K562 (cell line): ENCODE measurements around the gene VILL. TPM values are rescaled to one million over a fixed set of nuclear protein-coding genes. Genes with fewer than 3 reads are reported as not detected.
A peak's percentile ranks its signal among the peaks of the same experiment; 100 is the strongest.

Experiments
- BRD4 ChIP-seq: fragments of 200-600 bp; sonication (generic); IDR thresholded peaks from 2 replicates; pipeline ENCODE4 v1.6.1; 2017; ENCODE audit warnings: inconsistent platforms
- EGR1 ChIP-seq: fragments of 450-650 bp; conservative IDR thresholded peaks from 2 replicates; pipeline ENCODE4 v1.6.1; 2017; ENCODE audit warnings: mild to moderate bottlenecking
- FOXK1 ChIP-seq: sonication (generic); formaldehyde crosslinking; IDR thresholded peaks from 2 replicates; pipeline ENCODE4 v1.8.0; 2022; ENCODE audit warnings: missing genetic modification reagents, mild to moderate bottlenecking, borderline replicate concordance
- polyA plus RNA-seq, 8 experiments: library from polyadenylated mRNA; depleted of rRNA in 4 of 8; stranded (reverse) in 5 of 8; unstranded in 3 of 8; fragments of >200 nt; fragmentation: Nextera tagmentation in 2 of 8; fragmentation: Illumina TruSeq in 1 of 8; extraction: Ambion mirVana in 2 of 8; extraction: Trizol in 1 of 8; gene quantifications; 2 replicates each; pipeline versions ENCODE4 v1.2.1 to v1.2.3, GENCODE V29; 2011 to 2014; ENCODE audit warnings: inconsistent platforms in 1 of 8, missing spikeins in 1 of 8
- total RNA-seq, 7 experiments: library from RNA; depleted of rRNA in 6 of 7; stranded (reverse); fragments of >200 nt in 6 of 7; fragmentation: Illumina TruSeq in 2 of 7; extraction: Trizol in 2 of 7; gene quantifications; 2 replicates each; pipeline versions ENCODE4 v1.2.1 to v1.2.3, GENCODE V29; 2011 to 2021; ENCODE audit warnings: low replicate concordance in 1 of 7
- TF ChIP-seq, protein P1 (sequence below): sonication (generic); formaldehyde crosslinking; IDR thresholded peaks from 2 replicates; pipeline ENCODE4 v1.8.0; 2022; ENCODE audit warnings: mild to moderate bottlenecking, missing genetic modification reagents

The VILL gene
- total and polyA plus RNA-seq, 9 of the 15 experiments (the other 6 are each of a cell fraction or from before 2014, with no cell fraction given), result 0.11 to 16.0 (median 8.8) TPM

DNA sequence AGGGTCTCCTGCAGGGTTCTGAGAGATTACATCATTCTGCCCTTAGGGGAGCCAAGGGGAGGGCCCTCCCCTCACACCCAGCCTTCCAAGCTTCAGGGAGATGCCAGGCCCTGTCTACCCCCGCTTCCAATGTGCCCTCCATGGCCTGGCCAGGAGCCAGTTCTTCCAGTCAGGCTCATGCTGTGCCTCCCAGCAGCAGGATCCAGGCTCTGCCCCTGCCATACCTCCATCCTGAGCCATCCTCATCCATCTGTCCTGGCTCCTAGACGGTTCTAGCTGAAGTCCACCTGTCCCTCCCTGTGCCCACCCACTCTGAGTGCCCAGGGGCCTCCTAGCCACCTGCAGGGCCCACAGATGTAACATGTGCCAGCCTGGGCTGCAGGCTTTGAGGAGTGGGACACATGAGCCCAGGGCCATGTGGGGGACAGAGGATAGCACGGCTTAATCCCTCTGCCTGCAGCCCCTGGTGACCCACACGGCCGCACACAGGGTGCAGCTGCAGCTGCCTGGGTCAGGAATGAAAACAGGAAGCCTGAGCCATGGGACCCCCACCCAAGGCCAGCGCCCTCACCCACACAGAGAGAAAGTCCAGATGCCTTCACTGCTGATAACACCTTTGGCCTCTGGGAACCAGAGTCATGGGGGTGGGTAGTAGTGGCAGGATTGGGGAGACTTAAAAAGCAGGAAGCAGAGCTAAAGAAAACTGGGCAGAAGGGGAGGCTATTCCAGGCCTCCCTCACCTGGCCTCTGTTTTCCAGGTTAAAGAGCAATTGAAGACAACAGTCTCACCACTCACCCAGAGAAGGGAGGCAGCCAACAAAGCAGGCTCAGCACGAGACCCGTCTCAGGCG lies 27.1 kb downstream of the VILL start (continued):
- TF ChIP-seq, protein P1, sequence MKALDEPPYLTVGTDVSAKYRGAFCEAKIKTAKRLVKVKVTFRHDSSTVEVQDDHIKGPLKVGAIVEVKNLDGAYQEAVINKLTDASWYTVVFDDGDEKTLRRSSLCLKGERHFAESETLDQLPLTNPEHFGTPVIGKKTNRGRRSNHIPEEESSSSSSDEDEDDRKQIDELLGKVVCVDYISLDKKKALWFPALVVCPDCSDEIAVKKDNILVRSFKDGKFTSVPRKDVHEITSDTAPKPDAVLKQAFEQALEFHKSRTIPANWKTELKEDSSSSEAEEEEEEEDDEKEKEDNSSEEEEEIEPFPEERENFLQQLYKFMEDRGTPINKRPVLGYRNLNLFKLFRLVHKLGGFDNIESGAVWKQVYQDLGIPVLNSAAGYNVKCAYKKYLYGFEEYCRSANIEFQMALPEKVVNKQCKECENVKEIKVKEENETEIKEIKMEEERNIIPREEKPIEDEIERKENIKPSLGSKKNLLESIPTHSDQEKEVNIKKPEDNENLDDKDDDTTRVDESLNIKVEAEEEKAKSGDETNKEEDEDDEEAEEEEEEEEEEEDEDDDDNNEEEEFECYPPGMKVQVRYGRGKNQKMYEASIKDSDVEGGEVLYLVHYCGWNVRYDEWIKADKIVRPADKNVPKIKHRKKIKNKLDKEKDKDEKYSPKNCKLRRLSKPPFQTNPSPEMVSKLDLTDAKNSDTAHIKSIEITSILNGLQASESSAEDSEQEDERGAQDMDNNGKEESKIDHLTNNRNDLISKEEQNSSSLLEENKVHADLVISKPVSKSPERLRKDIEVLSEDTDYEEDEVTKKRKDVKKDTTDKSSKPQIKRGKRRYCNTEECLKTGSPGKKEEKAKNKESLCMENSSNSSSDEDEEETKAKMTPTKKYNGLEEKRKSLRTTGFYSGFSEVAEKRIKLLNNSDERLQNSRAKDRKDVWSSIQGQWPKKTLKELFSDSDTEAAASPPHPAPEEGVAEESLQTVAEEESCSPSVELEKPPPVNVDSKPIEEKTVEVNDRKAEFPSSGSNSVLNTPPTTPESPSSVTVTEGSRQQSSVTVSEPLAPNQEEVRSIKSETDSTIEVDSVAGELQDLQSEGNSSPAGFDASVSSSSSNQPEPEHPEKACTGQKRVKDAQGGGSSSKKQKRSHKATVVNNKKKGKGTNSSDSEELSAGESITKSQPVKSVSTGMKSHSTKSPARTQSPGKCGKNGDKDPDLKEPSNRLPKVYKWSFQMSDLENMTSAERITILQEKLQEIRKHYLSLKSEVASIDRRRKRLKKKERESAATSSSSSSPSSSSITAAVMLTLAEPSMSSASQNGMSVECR (CRISPR knock-in tag), result 0 out of 2 replicates have a peak, but pooled peaks have one; percentile 9
- TF ChIP-seq BRD4 (no peak), FOXK1 (CRISPR knock-in tag) (no peak), EGR1 (peak; percentile 8; the same call in 1 of the 2 replicates)
